Activated CD4-positive, alpha-beta T cell treated with anti-CD3 and anti-CD28 coated beads for 4 hours (primary cell): ENCODE measurements around the gene MMP1.

ENCODE experiments used
- DNase-seq, 2 donors: peaks; one replicate each; pipeline ENCODE4 v3.0.0-alpha.2; 2020

MMP1 gene

DNA sequence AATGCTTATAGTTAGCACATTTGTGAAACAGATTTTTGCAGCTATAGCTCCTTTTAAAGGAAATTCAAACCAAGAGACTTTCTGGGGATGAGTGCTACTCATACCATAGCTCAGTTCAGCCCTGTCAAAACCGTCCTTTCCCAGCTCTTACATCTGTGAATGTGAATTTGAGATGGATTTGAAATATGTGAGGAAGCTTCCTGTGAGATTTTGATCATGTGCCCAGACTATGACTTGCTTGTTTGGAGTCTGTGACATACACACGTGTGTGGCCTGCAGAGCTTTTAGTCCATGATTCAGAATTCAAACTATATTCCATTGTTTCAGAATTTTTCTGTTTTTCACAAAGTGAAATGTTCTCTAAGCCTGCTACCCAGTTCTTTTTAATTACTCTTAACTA is 4.4 kb upstream of the MMP1 start:
- DNase-seq = no peak

DNA sequence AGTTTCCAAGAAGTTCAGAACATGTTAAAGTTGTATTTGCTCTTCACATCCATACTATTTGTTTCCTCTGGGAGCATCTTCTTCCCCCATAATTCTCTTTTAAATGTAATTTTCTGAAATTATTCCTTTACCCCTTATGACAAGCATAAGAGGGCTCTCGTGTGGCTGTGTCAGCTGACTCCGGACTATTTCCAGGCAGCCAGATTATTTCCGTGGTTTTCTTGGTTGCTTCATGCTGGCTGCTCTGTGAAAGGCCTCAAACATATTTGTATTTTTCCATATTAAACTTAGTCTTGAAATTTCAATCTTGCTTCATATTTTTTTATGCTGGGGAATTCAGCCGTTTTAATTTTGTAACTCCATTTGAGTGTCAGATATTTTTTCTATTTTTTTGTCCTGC is 2.8 kb upstream of the MMP1 start:
- no peak for DNase-seq

DNA sequence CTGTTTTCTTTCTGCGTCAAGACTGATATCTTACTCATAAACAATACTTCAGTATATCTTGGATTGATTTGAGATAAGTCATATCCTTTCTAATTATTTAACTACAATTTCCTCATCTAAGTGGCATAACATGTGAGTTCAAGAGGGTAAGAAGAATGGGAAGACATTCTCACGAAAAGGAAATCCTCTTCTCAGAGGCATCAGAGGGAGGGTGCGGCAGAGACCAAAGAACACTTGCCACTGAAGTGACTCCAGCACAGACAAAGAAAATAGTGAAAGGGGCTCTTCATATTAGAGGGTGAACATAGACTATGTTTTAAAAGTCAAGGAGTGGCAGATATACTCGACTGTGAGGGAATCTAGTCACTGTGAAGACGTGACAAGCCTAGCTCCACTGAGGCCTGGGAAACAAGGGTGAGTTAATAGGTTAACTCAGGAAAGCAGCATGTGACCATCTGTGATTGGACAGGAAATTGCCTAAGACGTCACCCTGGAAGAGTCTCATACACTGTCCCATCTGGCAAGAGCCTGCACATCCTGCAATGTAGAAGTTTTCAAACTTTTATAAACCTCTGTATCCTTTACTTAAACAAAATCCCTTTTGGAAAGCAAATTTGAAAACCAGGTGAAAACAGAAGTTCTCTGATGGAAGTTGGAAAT is 1.9 kb upstream of the MMP1 start:
- DNase-seq = no peak

DNA sequence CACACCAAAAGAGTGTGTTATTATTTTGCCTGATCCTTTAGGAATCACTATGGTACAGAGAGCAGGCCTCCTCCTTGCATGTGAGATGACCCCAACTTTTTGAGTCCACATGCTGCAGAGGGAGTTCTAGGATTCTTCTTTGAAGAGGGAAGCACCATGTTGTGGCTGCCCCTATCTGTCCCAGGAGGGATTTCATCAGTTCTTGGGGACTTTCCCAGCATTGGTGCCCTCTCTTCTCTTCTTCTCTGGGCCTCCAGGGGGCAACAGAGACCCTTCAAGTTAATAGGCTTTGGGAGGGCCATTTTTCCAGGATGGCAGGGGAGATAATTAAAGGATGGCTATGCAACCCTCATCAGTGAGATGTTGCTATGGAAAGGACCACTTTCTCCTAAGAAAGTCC is 3.6 kb downstream of the MMP1 start:
- no peak for DNase-seq

DNA sequence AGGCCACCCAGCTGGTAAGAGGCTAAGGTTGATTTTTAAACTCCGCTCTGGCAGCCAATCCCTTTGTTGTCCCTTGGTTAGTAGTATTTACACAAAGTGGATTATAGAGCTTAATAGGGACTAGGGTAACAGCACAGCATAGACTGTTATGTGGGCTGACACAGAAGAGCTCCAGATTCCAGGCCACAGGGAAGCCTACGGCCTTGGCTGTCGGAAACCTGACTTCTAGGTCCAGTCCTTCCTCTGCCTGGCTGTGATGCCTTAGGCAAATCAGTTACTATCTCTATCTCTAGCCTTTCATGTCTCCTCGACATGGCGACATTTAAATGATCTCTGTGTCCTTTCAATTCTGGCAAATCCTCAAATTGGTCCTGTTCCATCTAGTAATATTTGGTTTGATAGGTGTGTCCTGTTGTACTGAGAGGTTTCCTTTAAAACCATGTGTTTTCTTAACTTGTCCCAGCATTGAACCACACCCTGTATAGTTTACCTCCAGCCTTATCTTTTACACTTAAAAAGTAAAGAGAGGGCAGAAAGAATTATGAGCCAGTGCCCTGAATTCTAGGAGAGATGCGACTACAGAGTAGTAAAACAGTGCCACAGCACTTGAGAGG is 4.2 kb downstream of the MMP1 start:
- no peak for DNase-seq

DNA sequence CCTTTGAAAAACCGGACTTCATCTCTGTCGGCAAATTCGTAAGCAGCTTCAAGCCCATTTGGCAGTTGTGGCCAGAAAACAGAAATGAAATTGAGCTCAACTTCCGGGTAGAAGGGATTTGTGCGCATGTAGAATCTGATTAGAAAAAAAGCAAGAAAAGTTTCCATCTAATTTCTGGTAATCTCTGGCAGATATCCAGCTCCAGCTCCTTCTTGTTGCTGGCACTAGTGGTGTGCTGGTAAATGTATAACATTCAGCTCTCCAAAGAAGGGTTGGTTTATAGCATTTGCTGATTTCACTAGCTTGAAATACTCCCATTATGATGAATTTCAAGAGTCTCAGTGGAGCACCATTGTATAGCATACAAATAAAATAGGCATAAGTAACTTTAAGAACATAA is 5.4 kb downstream of the MMP1 start:
- DNase-seq = no peak

DNA sequence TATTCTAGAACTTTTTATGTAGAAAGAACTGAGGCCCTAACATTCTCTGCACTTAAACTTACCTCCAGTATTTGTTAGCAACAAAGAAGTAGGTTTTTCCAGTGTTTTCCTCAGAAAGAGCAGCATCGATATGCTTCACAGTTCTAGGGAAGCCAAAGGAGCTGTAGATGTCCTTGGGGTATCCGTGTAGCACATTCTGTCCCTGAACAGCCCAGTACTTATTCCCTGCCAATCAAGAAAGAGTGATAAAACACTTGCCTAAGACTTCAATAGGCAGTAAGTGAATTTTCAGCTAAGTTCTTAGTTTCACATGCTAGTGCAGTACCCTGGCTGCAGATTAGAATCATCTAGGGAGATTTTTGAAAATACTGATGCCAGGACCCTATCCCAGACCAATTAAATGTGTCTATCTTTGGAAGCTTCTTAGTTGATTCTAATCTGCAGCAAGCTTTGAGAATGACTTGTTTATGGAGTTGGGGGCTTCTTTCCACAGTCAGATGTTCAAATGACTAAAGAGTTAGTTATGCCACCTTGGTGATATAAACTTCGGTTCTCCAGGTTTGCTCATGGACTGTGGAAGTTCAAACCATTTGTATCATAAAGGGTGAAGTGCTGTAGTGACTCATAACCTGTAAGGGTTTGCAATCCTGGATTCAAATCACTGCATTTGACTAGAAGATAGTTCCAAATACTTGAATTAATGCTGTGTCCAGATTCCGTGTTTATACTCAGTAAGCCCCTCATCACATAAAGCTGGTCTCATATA is 6.5 kb downstream of the MMP1 start:
- DNase-seq = no peak

DNA sequence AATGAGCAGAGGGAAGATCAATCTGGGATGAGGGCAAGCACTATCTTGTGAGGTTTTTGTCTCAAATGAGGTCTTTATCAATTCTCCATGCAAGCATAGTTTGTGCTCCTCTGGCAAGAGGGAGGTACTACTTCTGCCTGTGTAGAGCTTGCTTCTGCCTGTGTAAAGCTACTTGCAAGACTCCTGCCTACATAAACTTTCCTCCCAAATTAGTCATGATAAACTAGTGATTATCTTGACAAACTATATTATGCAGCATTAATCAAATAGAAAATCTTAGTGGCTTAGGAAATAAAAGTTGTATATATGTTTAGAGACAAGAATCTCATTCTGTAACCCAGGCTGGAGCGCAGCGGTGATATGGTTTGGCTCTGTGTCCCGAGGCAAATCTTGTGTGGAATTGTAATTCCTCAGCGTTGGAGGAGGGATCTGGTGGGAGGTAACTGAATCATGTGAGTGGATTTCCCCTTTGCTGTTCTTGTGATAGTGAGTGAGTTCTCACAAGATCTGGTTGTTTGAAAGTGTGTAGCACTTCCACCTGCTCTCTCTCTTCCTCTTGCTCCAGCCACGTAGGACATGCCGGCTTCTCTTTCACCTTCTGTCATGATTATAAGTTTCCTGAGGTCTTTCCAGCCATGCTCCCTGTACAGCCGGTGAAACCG is 9.5 kb downstream of the MMP1 start:
- no peak for DNase-seq

DNA sequence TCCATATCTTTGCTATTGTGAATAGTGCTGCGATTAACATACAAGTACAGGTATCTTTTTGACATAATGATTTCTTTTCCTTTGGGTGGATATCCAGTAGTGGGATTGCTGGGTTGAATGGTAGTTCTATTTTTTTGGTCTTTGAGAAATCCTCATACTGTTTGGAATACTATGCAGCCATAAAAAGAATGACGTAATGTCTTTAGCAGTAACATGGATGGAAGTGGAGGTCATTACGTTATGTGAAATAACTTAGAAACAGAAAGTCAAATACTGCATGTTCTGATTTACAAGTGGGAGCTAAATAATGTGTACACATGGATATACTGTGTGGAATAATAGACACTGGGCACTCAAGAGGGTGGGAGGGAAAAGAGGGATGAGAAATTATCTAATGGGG is 13.6 kb downstream of the MMP1 start:
- DNase-seq = no peak

DNA sequence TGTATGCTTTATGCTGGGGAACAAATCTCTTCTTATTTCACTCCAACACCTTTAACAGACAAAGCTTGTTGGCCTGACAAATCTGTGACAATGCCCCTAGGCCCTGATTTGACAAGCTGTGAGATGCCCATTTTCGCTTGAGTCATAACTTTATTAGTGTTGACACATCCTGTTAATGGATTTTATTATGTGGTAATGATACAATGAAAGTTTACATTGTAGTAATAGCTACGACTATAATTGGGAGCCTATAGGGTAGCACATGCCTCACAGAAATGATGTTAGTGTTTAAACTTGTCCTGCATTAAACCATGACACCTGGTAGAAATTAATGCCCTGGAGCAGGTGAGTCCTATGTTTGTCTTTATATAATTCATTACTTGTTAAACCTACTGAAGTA is 14.2 kb downstream of the MMP1 start:
- no peak for DNase-seq

DNA sequence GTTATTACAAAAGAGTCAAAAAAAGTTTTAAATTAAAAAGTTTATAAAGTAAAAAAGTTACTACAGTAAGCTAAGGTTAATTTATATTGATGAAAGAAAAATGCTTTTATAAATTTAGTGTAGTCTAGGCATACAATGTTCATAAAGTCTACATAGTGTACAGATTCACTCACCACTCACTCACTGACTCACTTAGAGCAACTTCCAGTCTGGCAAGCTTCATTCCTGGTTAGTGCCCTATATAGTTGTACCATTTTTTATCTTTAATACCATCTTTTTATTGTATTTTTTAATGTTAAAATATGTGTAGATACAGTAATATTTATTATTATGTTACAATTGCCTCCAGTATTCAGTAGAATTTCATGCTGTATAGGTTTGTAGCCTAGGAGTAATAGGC is 14.9 kb downstream of the MMP1 start:
- DNase-seq = no peak

DNA sequence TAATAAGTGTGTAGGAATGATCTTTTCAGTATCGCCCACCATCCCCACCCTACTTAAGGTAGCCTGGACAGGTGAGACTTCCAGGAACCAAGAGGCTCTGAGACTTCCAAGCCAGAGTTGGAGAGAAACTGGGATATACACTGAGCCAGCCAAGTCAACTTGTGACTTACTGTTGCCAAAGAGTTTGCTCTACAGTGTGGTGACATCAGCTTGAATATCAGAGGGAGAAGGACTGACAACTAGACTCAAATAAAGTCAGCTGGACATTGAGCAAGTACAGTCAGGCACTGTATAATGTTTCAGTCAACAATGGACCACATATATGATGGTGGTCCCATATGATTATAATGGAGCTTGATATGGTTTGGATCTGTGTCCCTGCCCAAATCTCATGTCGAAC is 16.3 kb downstream of the MMP1 start:
- DNase-seq = no peak

DNA sequence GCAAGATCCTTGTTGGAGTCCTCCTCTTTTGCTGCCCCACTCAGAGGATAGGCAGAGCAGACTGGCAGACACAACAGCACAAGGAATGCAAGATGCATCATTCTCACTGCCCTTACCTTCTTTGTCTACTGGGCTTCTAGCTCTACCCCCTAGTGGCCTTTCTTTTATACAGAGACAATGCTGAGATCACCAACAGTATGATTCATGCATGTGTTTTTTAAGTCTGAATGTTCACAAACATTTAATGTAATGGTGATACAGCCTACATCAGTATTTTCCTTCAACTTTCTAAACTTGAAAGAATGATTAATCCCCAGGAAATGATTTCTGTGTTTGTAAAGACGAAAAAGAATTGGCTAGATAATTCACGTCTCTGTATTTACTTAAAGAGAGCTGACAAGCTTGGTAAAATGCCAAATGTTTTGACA is 17.5 kb downstream of the MMP1 start, which contains the start of gene MMP10:
TSS of gene MMP10 (minus strand) at position 138 of the 428 bp plus-strand sequence. CDS start at position 101, 37 bp downstream.
- no peak for DNase-seq

DNA sequence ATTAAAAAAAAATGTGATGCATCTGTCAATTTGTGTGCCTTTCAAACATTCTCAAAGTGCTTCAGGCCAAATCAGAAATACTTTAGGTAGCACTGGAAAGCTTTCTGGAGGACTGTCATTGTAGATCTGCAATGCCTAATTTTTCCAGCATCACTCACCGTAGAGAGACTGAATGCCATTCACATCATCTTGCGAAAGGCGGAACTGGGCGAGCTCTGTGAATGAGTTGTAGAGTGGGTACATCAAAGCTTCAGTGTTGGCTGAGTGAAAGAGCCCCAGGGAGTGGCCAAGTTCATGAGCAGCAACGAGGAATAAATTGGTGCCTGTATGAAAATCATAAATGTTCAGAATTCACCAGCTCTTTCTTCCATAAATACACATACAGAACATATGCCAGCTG is 21.5 kb downstream of the MMP1 start:
- DNase-seq = no peak

DNA sequence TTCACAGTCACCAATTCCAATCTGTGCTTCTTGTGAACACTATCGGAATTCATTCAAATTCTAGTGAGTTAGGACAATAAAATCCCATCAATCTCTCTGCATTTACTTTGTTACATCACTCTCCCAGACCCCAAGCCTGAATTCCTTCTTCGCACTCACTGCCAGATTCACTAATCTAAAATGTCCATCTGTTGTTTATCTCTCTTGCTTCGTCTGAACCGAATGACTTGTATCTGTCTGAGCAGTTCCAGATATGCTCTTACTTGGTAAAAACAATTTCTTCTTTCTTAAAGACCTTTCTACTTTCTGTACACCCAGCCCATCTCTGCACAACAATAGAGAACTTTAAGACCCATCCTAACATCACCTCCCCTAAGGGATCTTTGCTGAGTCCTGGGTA is 24.6 kb downstream of the MMP1 start:
- DNase-seq = no peak

DNA sequence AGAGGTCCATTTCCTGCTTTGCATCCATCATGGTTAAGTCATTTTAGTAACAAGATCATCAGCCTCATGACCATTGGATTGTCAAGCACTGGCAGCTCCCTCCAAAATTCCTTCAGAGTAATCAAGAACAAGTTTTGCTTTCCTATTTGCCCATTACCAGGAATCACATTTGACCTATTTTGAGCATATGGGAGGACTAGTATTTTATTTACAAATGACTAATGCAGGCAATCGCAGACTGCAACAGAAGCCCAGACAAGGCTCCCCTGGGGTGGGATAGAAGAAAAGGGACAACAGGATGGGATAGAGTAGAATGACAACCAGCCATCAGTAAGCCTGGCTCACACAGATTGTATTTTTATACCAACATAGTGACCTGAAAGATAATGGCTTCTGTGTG is 26.6 kb downstream of the MMP1 start:
- DNase-seq = no peak

DNA sequence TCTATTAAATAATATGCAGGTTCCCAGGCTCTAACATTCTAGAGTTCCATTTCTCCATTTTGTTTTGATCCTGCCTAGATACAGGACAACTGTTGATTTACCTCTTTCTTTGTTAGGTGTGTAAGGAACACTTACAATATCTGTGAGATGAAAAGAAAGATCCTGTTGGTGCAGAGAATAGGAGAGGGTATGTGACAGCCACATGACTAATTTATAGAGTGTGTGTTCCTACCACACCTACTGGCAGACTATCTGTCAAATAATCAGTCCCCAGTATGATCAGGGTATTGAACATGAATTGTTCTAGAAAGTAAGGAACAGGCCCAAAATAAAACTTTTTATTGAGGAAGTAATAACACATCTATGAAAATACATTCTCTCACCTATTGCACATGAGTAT is 27.8 kb downstream of the MMP1 start:
- DNase-seq = no peak

DNA sequence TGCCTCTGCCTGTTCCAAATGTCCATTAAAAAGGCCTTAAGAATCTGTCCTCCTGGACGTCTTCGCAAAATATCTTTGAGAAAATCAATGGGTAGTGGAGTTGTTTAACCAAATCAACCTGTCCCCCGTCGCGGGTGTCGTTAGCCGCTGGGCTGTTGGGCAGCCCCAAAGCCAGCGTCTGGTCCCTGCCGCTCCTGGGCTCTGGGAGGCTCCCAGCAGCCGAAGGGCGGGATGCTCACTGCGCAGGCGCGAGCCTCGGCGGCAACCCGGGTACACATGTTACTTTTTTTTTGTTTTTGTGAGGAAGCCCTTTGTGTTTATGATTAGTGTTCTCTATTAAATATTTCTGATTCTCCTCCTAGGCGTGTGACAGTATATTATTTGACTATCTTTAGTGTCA is 30.2 kb downstream of the MMP1 start:
- DNase-seq = no peak

DNA sequence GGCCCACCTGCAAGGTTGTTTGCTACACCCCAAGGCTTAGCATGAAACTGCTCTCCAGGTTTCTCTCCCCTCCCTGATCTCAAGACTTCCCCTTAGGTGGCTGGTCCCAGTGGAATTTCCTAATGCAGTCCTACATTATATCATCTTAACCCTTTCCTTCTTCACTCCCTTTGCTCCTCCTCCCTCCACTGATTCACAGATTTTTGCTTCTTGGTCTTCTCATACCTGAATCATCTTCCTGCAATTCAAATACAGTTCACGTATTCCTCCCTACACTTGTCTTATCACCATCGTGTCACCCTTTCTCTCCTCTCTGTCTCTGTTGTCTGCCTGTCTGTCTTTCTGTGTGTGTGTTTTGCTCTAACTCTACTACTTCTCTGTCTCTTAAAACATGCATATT is 34.5 kb downstream of the MMP1 start:
- DNase-seq = no peak

DNA sequence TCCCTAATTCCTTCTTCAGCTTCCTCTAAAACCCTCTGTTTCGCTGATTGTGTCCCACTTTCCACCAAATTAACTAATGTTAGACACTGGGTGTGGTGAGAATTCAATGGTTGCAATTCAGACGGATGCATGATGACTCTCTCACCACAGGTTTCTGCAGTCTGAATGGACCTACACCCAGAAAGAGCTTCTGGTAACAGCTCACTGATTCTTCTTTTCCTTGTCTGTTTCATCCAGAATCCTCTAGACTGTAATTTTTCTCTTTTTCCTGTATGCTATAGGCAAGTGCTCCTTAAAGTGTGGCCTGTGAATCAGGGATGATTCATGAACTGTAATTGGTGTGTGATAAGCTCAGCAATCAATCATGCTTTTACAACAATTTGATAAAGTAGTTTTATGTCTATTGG is 35.6 kb downstream of the MMP1 start:
- no peak for DNase-seq

DNA sequence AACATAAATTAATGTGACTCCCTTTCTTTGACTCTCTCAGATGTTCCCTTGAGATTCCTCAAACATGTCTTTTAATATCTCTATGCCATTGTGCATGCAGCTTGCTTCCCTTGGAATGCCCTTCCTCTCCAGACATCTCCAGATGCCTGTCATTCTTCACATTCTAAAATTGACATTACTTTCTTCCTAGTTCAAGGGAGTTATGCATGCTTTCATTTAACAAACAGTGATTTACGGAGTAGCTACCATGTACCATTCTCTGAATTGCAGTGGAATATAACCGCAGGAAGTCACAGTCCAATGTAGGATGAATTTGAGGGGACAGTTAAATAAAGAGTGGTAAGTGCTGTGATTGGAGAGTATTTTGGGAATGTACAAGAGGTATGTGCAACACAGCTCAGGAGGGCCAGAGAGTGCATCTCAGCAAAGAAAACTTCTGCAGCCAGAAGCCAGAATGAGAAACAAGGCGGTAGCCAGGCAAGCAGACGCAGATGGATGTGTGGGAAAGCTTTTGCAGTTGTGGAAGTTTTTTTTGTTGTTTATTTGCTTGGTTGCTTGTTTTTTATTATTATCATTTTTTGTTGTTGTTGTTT is 36.2 kb downstream of the MMP1 start:
- DNase-seq = no peak

DNA sequence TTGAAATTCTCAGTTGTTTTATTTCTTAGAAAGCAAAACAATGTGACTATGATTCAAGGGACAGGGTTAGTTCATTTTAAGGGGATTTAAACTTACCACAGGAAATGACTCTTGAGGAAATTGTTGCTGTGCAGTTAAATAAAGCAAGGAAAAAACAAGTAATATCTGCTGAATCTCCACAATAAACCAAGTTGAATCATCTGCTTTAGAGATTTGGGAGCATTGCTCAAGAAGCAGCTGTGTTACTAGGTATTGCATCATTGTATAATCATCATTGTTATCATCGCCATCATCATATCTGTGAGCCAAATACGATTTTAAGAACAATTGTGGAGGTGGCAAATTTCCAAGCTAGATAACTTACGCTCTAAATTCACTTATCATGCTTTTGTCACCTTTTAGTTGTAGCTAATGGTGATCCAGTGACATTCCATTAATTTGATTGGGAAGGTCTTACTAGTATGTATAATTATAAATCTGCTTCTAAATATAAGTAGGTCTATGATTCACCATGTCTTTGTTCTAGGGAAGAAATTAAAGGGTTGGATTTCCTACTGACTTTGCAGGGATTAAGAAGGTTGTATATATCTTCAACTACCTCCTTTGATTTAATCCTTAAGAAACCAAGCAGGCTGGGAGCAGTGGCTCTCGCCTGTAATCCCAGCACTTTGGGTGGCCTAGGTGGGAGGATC is 37.5 kb downstream of the MMP1 start:
- no peak for DNase-seq
